ENCODE measurements around the gene B4GALT3.

The B4GALT3 gene

GRCh38 chr1:161137881-161138280, 39.4 kb downstream of the B4GALT3 start:
- Histone ChIP-seq H3K27ac (ENCODE audit: low read depth, low read length) (no peak overlapping the region), H3K9ac (ENCODE audit: low read depth, low read length) (no peak overlapping the region)

GRCh38 chr1:161133220-161133740, 44.0 kb downstream of the B4GALT3 start:
- WGBS = 2% methylated on average over 11 of the region's 11 CpGs
- Histone ChIP-seq H3K27me3 (ENCODE audit: insufficient read depth, low read length) (no peaks in the 10 kb centered on the region), H3K4me3 (ENCODE audit: low read length) (peak overlapping the region; percentile 80), H3K4me1 (ENCODE audit: insufficient read depth, low read length) (peaks cover 12% of the 10 kb centered on the region), H3K9ac (ENCODE audit: low read depth, low read length) (peak overlapping the region; percentile 85), H3K36me3 (ENCODE audit: insufficient read depth, low read length) (peaks cover 26% of the 10 kb centered on the region), H3K9me3 (ENCODE audit: insufficient read depth, low read depth, low read length) (no peaks in the 10 kb centered on the region), H3K27ac (ENCODE audit: low read depth, low read length) (peak overlapping the region; percentile 97)

More at GRCh38 chr1:161137881-161138280, 39.4 kb downstream of the B4GALT3 start:
- Histone ChIP-seq H3K9me3 (ENCODE audit: insufficient read depth, low read depth, low read length) (no peaks in the 10 kb centered on the region), H3K36me3 (ENCODE audit: insufficient read depth, low read length) (peaks cover 3% of the 10 kb centered on the region; the same call in 1 of the 2 replicates), H3K4me3 (ENCODE audit: low read length) (no peak overlapping the region), H3K4me1 (ENCODE audit: insufficient read depth, low read length) (no peaks in the 10 kb centered on the region), H3K27me3 (ENCODE audit: insufficient read depth, low read length) (no peaks in the 10 kb centered on the region)
- WGBS = 95% methylated on average over 3 of the region's 3 CpGs

GRCh38 chr1:161132410-161133219, 44.7 kb downstream of the B4GALT3 start, which contains the start of gene DEDD:
TSS of gene DEDD (minus strand) at chr1:161132667. CDS start at chr1:161124462, 8,205 bp downstream.
- Histone ChIP-seq H3K9ac (ENCODE audit: low read depth, low read length) (peak within 1 kb of the TSS; percentile 85), H3K36me3 (ENCODE audit: insufficient read depth, low read length) (peaks cover 33% of the 10 kb centered on the region), H3K27ac (ENCODE audit: low read depth, low read length) (peak within 1 kb of the TSS; percentile 97), H3K4me3 (ENCODE audit: low read length) (peak within 1 kb of the TSS; percentile 80), H3K27me3 (ENCODE audit: insufficient read depth, low read length) (no peaks in the 10 kb centered on the region), H3K4me1 (ENCODE audit: insufficient read depth, low read length) (peaks cover 12% of the 10 kb centered on the region), H3K9me3 (ENCODE audit: insufficient read depth, low read depth, low read length) (no peaks in the 10 kb centered on the region)
- under 1% methylated on average over 66 of the region's 68 CpGs for WGBS

GRCh38 chr1:161131523-161132409, 45.5 kb downstream of the B4GALT3 start:
- Histone ChIP-seq H3K9me3 (ENCODE audit: insufficient read depth, low read depth, low read length) (no peaks in the 10 kb centered on the region), H3K27ac (ENCODE audit: low read depth, low read length) (peak overlapping the region; percentile 97), H3K4me3 (ENCODE audit: low read length) (peak overlapping the region; percentile 80), H3K4me1 (ENCODE audit: insufficient read depth, low read length) (peaks cover 12% of the 10 kb centered on the region), H3K27me3 (ENCODE audit: insufficient read depth, low read length) (no peaks in the 10 kb centered on the region), H3K9ac (ENCODE audit: low read depth, low read length) (peak overlapping the region; percentile 85), H3K36me3 (ENCODE audit: insufficient read depth, low read length) (peaks cover 41% of the 10 kb centered on the region)
- WGBS = 1% methylated on average over 22 of the region's 22 CpGs

- Histone ChIP-seq H3K27me3 (ENCODE audit: insufficient read depth, low read length) (no peaks in the 10 kb centered on the region), H3K27ac (ENCODE audit: low read depth, low read length) (no peak overlapping the region), H3K9me3 (ENCODE audit: insufficient read depth, low read depth, low read length) (no peaks in the 10 kb centered on the region), H3K36me3 (ENCODE audit: insufficient read depth, low read length) (peaks cover 51% of the 10 kb centered on the region), H3K4me3 (ENCODE audit: low read length) (peak overlapping the region; percentile 80), H3K4me1 (ENCODE audit: insufficient read depth, low read length) (peaks cover 12% of the 10 kb centered on the region), H3K9ac (ENCODE audit: low read depth, low read length) (no peak overlapping the region)
- WGBS = 92% methylated on average over 1 of the region's 1 CpG
These were observed 47.0 kb downstream of the B4GALT3 start for GRCh38 chr1:161130266-161130665.

GRCh38 chr1:161128591-161129420, 48.5 kb downstream of the B4GALT3 start:
- Histone ChIP-seq H3K4me1 (ENCODE audit: insufficient read depth, low read length) (peaks cover 12% of the 10 kb centered on the region), H3K27ac (ENCODE audit: low read depth, low read length) (no peak overlapping the region), H3K9ac (ENCODE audit: low read depth, low read length) (no peak overlapping the region), H3K36me3 (ENCODE audit: insufficient read depth, low read length) (peaks cover 62% of the 10 kb centered on the region), H3K4me3 (ENCODE audit: low read length) (no peak overlapping the region), H3K27me3 (ENCODE audit: insufficient read depth, low read length) (no peaks in the 10 kb centered on the region), H3K9me3 (ENCODE audit: insufficient read depth, low read depth, low read length) (no peaks in the 10 kb centered on the region)
- WGBS = 96% methylated on average over 4 of the region's 4 CpGs

- 100% methylated on average over 2 of the region's 2 CpGs for WGBS
- no peaks in the 10 kb centered on the region for H3K27me3 ChIP-seq (ENCODE audit: insufficient read depth, low read length)
- H3K36me3 ChIP-seq (ENCODE audit: insufficient read depth, low read length) = peaks cover 72% of the 10 kb centered on the region
- no peak overlapping the region for H3K9ac ChIP-seq (ENCODE audit: low read depth, low read length)
- peaks cover 12% of the 10 kb centered on the region for H3K4me1 ChIP-seq (ENCODE audit: insufficient read depth, low read length)
- H3K4me3 ChIP-seq (ENCODE audit: low read length) = no peak overlapping the region
- no peaks in the 10 kb centered on the region for H3K9me3 ChIP-seq (ENCODE audit: insufficient read depth, low read depth, low read length)
- no peak overlapping the region for H3K27ac ChIP-seq (ENCODE audit: low read depth, low read length)
These were observed 49.7 kb downstream of the B4GALT3 start for GRCh38 chr1:161127649-161128048.

- H3K4me3 ChIP-seq (ENCODE audit: low read length) = no peak overlapping the region
- H3K9me3 ChIP-seq (ENCODE audit: insufficient read depth, low read depth, low read length) = no peaks in the 10 kb centered on the region
- peaks cover 76% of the 10 kb centered on the region for H3K36me3 ChIP-seq (ENCODE audit: insufficient read depth, low read length)
- H3K9ac ChIP-seq (ENCODE audit: low read depth, low read length) = no peak overlapping the region
- no peaks in the 10 kb centered on the region for H3K27me3 ChIP-seq (ENCODE audit: insufficient read depth, low read length)
- H3K4me1 ChIP-seq (ENCODE audit: insufficient read depth, low read length) = peaks cover 10% of the 10 kb centered on the region
- no peak overlapping the region for H3K27ac ChIP-seq (ENCODE audit: low read depth, low read length)
- 95% methylated on average over 6 of the region's 6 CpGs for WGBS
These were observed 54.3 kb downstream of the B4GALT3 start for GRCh38 chr1:161122967-161123366.

- H3K4me3 ChIP-seq (ENCODE audit: low read length) = no peak overlapping the region
- no peak overlapping the region for H3K27ac ChIP-seq (ENCODE audit: low read depth, low read length)
- H3K9ac ChIP-seq (ENCODE audit: low read depth, low read length) = no peak overlapping the region
- no peaks in the 10 kb centered on the region for H3K9me3 ChIP-seq (ENCODE audit: insufficient read depth, low read depth, low read length)
- H3K36me3 ChIP-seq (ENCODE audit: insufficient read depth, low read length) = peaks cover 65% of the 10 kb centered on the region
- 92% methylated on average over 4 of the region's 4 CpGs for WGBS
- peaks cover 10% of the 10 kb centered on the region for H3K4me1 ChIP-seq (ENCODE audit: insufficient read depth, low read length)
- H3K27me3 ChIP-seq (ENCODE audit: insufficient read depth, low read length) = no peaks in the 10 kb centered on the region
These were observed 55.5 kb downstream of the B4GALT3 start for GRCh38 chr1:161121834-161122233.
